Psoas muscle (tissue), 8 donors: Measurements from ENCODE around the gene C16orf92. TPM values are rescaled to one million over a fixed set of nuclear protein-coding genes. Genes with fewer than 3 reads are reported as not detected.

Experiments
- ATAC-seq, 4 donors: fragments of 200-7000 bp; cut with Tn5 transposase; one replicate each; pipeline ENCODE4 v1.9.1; 2020; ENCODE audit warnings: moderate library complexity in 3 of 4, mild to moderate bottlenecking in 2 of 4
- DNase-seq, 2 donors: peaks; one replicate each; pipeline ENCODE4 v3.0.0-alpha.2; 2020
- H3K27ac ChIP-seq: fragments of 200-600 bp; one replicate; pipeline ENCODE4 v1.8.0; 2022
- H3K27me3 ChIP-seq, 3 donors: fragments of 200-600 bp in 1 of 3; one replicate each; pipeline versions ENCODE4 v1.6.1 to v1.8.0; 2013 to 2022; ENCODE audit warnings: low read length in 2 of 3, mild to moderate bottlenecking in 2 of 3, moderate library complexity in 1 of 3; ENCODE audit not compliant: insufficient read depth in 3 of 3
- H3K36me3 ChIP-seq, 2 donors: fragments of 200-600 bp in 1 of 2; one replicate each; pipeline versions ENCODE4 v1.6.1 to v1.8.0; 2013 to 2022; ENCODE audit warnings: low read depth in 1 of 2, mild to moderate bottlenecking in 1 of 2, moderate library complexity in 1 of 2; ENCODE audit not compliant: insufficient read depth in 1 of 2
- H3K4me1 ChIP-seq: fragments of 200-600 bp; one replicate; pipeline ENCODE4 v1.8.0; 2022
- H3K4me3 ChIP-seq: fragments of 200-600 bp; one replicate; pipeline ENCODE4 v1.8.0; 2022; ENCODE audit warnings: mild to moderate bottlenecking
- H3K9me3 ChIP-seq: fragments of 200-600 bp; one replicate; pipeline ENCODE4 v1.8.0; 2022
- CTCF ChIP-seq: fragments of 200-600 bp; IDR thresholded peaks from one replicate; pipeline ENCODE4 v1.8.0; 2022; ENCODE audit warnings: antibody characterized with exemption
- WGBS, 3 donors: extraction: QIAGEN DNeasy Blood & Tissue Kit; methylation state at CpG; one replicate each; pipeline versions ENCODE4 v1.1.6 to v1.1.7; 2013; 5-methylcytosine and 5-hydroxymethylcytosine counted together
- intact Hi-C, 2 donors: fragments of 100-400 bp; cut with DNase I; formaldehyde crosslinking; loops; one replicate each; pipeline versions ENCODE4 v1.11.0 to v1.14.2; 2022
- polyA plus RNA-seq, 3 donors: library from polyadenylated mRNA; stranded (reverse); fragments of 200-250 nt; gene quantifications; one replicate each; pipeline ENCODE4 v1.2.3, GENCODE V29; 2013
- total RNA-seq, 4 donors: library from RNA; stranded (reverse); fragmentation: NEBNext Ultra II Directional in 2 of 4; extraction: Animal tissue kit (Norgen Biotek cat#: 25700) in 2 of 4; gene quantifications; one replicate each; pipeline versions ENCODE4 v1.2.1 to v1.2.4, GENCODE V29; 2021 to 2023
- donor health status: healthy with polysubstance abuse.
- donor health status: DM: no; HTN: no; CAD: no; lungs with moderate emphysema.
- donor health status: Bipolar disorder and iron deficiency.
- donor health status: healthy.
- donor health status: DM: yes; HTN: yes; CAD: no.
- donor health status: DM: no; HTN: no; CAD: no.
- donor health status: DM: no; HTN: no; CAD: no.
- donor health status: DM: yes; HTN: yes; CAD: no.

The C16orf92 gene
- total and polyA plus RNA-seq, 7 donors, result not detected

DNA sequence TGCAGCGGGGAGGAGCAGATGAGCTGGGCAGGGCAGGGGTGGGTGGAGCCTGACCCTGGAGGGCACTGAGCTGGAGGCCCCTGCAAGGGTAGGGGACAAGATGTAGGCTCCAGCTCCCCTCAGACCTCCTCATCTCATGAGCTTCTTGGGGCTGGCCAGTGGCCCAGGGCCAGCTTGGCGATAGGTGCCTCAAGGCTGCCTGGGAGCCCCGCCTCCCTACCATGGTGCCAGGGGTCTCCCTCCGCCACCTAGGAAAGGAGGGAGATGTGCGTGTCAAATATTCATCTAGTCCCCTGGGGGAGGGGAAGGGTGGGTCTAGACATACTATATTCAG is 31.5 kb upstream of the C16orf92 start:
- H3K4me1 ChIP-seq, result peaks cover 15% of the 10 kb centered on the region
- no peak overlapping the region for H3K4me3 ChIP-seq
- H3K27me3 ChIP-seq, result no peaks in the 10 kb centered on the region
- DNase-seq (no peak), ATAC-seq (no peak)
- intact Hi-C loops, result no loop called here
- 65 to 87% (median 77%) methylated on average over 3 to 5 of the region's 5 CpGs for WGBS, 3 donors
- H3K36me3 ChIP-seq, result peaks cover 6 to 79% of the 10 kb centered on the region in 2 donors
- no peak for TF ChIP-seq CTCF
- H3K9me3 ChIP-seq, result no peaks in the 10 kb centered on the region
- no peak overlapping the region for H3K27ac ChIP-seq

DNA sequence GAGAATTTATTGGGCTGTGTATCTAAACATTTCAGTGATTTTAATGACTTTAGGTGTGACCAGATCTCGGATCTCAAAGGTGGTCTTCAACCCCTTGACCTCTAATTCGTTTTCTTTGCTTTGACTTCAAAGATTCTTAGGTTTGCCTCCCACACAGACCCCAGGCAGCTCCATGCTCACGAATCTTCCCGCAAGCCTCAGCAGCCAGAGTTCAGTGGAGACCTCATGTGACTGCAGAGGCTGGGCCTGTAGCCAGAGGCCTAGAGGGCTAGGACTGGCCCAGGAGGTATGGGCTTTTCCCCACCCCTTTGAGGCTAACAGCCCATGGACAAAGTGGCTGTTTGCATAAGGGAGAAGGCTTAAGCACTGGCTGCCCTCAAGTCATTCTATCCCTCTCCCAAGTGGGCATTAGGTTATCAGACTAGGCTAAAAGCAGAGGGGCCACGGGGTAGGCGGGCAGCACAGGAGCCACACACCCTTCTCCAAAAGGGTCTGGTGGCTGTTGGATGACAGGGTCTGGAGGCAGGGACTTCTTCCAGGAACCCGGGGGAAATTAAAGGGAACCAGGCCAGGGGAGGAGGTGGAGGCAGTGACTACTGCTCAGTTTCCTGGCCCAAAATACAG is 30.5 kb upstream of the C16orf92 start:
- H3K4me1 ChIP-seq, result peaks cover 21% of the 10 kb centered on the region
- 34 to 58% (median 47%) methylated on average over 7 of the region's 7 CpGs for WGBS, 3 donors
- H3K27me3 ChIP-seq, result no peaks in the 10 kb centered on the region
- intact Hi-C loops, result no loop called here
- H3K27ac ChIP-seq, result no peak overlapping the region
- H3K9me3 ChIP-seq, result no peaks in the 10 kb centered on the region
- ATAC-seq (no peak), DNase-seq (no peak)
- peaks cover 3 to 70% of the 10 kb centered on the region in 2 donors for H3K36me3 ChIP-seq
- no peak overlapping the region for H3K4me3 ChIP-seq
- TF ChIP-seq CTCF, result no peak

- no peak for DNase-seq
- Histone ChIP-seq H3K36me3 (peaks cover 3 to 63% of the 10 kb centered on the region in 2 donors), H3K9me3 (no peaks in the 10 kb centered on the region), H3K27me3 (no peaks in the 10 kb centered on the region), H3K27ac (no peak overlapping the region), H3K4me1 (peaks cover 21% of the 10 kb centered on the region), H3K4me3 (no peak overlapping the region)
- intact Hi-C loops, result no loop called here
- WGBS, 3 donors, result 81 to 86% (median 82%) methylated on average over 24 to 25 of the region's 25 CpGs
- no peak for TF ChIP-seq CTCF
- no peak for ATAC-seq
These were observed 29.7 kb upstream of the C16orf92 start for GRCh38 chr16:29993191-29993902.

DNA sequence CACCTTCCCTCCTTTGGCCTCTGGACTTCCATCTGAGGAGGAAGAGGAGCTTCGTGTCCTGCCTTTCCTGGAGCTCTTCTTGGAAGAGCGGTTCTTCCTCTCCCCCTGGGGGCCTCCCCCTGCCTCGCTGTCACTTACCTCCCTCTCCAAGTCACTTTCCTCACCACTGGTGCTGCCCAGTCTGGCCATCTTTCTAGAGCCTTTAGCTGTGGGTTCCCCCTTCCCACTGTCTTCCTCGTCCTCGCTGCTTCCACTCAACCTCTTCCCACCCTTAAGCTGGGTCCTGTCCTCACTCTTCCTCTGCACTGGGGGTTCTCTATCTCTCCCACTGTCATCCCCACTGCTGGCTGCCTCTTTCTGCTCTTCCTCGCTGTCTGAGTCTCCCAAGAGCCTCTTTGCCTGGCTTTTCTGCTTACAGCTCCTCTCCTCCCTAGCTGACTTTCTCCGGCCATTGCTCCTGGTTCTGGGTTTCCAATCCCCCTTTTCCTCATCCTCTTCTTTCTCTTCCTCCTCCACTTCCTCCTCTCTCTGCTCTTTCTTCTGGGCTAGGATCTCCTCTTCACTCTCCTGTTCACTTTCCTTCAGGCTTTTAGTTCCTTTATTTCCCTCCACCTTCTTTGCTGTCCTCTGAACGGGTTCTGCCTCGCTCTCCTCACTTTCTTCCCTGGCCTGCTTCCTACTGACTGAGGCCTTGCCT is 28.9 kb upstream of the C16orf92 start:
- no peaks in the 10 kb centered on the region for H3K27me3 ChIP-seq
- no peaks in the 10 kb centered on the region for H3K9me3 ChIP-seq
- ATAC-seq (no peak), DNase-seq (no peak)
- peaks cover 21% of the 10 kb centered on the region for H3K4me1 ChIP-seq
- no peak for TF ChIP-seq CTCF
- H3K4me3 ChIP-seq, result peak overlapping the region; percentile 86
- WGBS, 3 donors, result 79 to 91% (median 82%) methylated on average over 9 of the region's 9 CpGs
- H3K36me3 ChIP-seq, result peaks cover 3 to 61% of the 10 kb centered on the region in 2 donors
- intact Hi-C loops, result loop anchor here (1.0 to 2.0 kb wide), 2 partner anchors 18 to 19 kb away; no protein-coding TSS in a partner anchor
- H3K27ac ChIP-seq, result peak overlapping the region; percentile 99
